ENCODE measurements around the gene XAB2. TPM values are rescaled to one million over a fixed set of nuclear protein-coding genes. Genes with fewer than 3 reads are reported as not detected.

The XAB2 gene
- total RNA-seq, 4 donors from 2014 or later, result 26.6 to 61.9 (median 33.7) TPM

GRCh38 chr19:7638802-7639465 lies 9.6 kb upstream of the XAB2 start:
- TF ChIP-seq, protein P1, sequence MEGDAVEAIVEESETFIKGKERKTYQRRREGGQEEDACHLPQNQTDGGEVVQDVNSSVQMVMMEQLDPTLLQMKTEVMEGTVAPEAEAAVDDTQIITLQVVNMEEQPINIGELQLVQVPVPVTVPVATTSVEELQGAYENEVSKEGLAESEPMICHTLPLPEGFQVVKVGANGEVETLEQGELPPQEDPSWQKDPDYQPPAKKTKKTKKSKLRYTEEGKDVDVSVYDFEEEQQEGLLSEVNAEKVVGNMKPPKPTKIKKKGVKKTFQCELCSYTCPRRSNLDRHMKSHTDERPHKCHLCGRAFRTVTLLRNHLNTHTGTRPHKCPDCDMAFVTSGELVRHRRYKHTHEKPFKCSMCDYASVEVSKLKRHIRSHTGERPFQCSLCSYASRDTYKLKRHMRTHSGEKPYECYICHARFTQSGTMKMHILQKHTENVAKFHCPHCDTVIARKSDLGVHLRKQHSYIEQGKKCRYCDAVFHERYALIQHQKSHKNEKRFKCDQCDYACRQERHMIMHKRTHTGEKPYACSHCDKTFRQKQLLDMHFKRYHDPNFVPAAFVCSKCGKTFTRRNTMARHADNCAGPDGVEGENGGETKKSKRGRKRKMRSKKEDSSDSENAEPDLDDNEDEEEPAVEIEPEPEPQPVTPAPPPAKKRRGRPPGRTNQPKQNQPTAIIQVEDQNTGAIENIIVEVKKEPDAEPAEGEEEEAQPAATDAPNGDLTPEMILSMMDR (IDR thresholded peaks at IDR 0.05), result no peak
- TF ChIP-seq POLR2A (IDR thresholded peaks at IDR 0.05), result no peak
- H3K4me3 ChIP-seq, result no peak overlapping the region
- no peak for DNase-seq
- no peak overlapping the region for H3K27ac ChIP-seq
- H3K27me3 ChIP-seq, result no peaks in the 10 kb centered on the region
- H3K9me3 ChIP-seq, result no peaks in the 10 kb centered on the region
- peaks cover 0 to 20% (median 0%) of the 10 kb centered on the region in 3 donors for H3K36me3 ChIP-seq
- peaks cover 0 to 11% (median 5%) of the 10 kb centered on the region in 4 donors for H3K4me1 ChIP-seq

DNA sequence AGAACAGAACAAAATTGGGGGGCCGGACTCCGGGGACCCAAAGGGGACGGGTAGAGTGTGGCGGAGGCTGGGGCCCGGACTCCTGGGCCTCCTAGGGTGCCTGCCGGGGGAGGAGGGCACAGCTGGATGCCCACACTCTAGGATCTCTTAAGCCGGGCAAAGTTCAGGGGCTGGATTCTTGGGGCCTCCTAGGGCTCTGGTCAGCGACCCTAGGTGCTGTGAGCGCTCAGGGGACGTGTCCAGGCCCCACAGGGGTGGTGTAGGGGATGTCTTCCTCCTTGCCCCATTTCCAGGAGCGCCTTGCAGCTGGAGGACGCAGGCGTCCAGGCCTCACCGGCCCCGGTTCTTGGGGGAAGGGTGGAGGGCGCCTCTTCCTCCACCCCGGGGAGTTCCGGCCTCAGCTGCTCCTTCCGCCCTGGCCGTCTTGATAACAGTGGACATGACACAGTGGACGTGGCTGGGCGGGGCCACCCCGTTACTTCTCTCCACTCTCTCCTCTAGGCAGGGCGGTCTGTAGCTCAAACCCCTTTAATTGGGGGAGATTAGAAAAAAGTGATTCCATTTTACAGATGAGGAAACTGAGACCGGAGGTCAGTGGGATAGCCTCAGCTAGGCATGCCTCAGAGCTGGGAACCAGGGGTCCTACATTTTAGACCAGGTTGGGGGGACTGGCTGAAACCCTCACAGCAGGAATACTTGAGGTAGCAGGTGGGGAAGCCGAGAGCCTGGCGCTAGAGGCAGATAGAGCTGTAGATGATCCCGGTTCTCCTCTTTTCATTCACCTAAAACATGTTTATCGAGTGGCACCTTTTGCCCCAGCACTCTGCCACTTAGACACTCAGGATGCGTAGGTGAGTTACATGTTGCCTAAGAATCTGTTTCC lies 8.3 kb upstream of the XAB2 start:
- H3K27ac ChIP-seq, result peak overlapping the region; percentile 84 to 89 (median 88)
- H3K36me3 ChIP-seq, result peaks cover 0 to 17% (median 0%) of the 10 kb centered on the region in 3 donors
- peaks cover 0 to 11% (median 5%) of the 10 kb centered on the region in 4 donors for H3K4me1 ChIP-seq
- no peaks in the 10 kb centered on the region for H3K27me3 ChIP-seq
- H3K9me3 ChIP-seq, result no peaks in the 10 kb centered on the region
- no peak for TF ChIP-seq POLR2A (IDR thresholded peaks at IDR 0.05)
- TF ChIP-seq, protein P1 (IDR thresholded peaks at IDR 0.05), result no peak
- H3K4me3 ChIP-seq, result peak overlapping the region; percentile 62 to 91 (median 72)
- peak; percentile 28 to 74 (median 72) for DNase-seq

- H3K27me3 ChIP-seq, result no peaks in the 10 kb centered on the region
- DNase-seq, result peak; percentile 91 to 96 (median 94)
These were observed 7.5 kb upstream of the XAB2 start, which contains the start of gene STXBP2 for GRCh38 chr19:7636691-7637373. Gene STXBP2 (plus strand): TSS chr19:7637110. CDS start chr19:7637150, 40 bp downstream.

DNA sequence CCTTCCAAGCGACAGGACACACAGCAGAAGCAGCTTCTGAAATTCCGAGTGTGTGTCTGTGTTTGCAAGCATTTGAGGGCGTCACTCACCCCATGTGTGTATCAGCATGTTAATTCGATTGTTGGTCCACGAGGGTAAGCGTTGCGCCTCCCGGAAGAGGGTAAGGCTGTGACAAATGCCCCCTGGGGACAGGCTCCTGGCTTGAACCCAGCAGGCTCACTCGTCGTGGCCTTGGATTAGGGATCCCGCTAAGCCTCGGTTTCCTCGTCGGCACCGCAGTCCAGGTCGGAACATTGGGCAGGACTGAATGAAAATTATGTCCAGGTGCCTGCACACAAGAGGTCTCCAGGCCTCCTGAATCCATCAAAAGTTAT lies 7.0 kb upstream of the XAB2 start:
- H3K9me3 ChIP-seq, result no peaks in the 10 kb centered on the region
- peak overlapping the region; percentile 84 to 89 (median 88) for H3K27ac ChIP-seq
- peaks cover 0 to 10% (median 0%) of the 10 kb centered on the region in 3 donors for H3K36me3 ChIP-seq
- H3K4me1 ChIP-seq, result peaks cover 0 to 11% (median 5%) of the 10 kb centered on the region in 4 donors
- no peaks in the 10 kb centered on the region for H3K27me3 ChIP-seq
- peak overlapping the region; percentile 62 to 91 (median 72) for H3K4me3 ChIP-seq
- TF ChIP-seq, protein P1 (IDR thresholded peaks at IDR 0.05), result no peak
- no peak for TF ChIP-seq POLR2A (IDR thresholded peaks at IDR 0.05)
- no peak for DNase-seq

More at GRCh38 chr19:7636691-7637373, 7.5 kb upstream of the XAB2 start, which contains the start of gene STXBP2:
- peak within 1 kb of the TSS; percentile 84 to 89 (median 88) for H3K27ac ChIP-seq
- no peaks in the 10 kb centered on the region for H3K9me3 ChIP-seq
- H3K36me3 ChIP-seq, result peaks cover 0 to 10% (median 0%) of the 10 kb centered on the region in 3 donors
- peaks cover 0 to 11% (median 5%) of the 10 kb centered on the region in 4 donors for H3K4me1 ChIP-seq
- TF ChIP-seq, protein P1 (IDR thresholded peaks at IDR 0.05), result peak; percentile 22 to 66 (median 44)
- TF ChIP-seq POLR2A (IDR thresholded peaks at IDR 0.05), result peak; percentile 59 to 76
- peak within 1 kb of the TSS; percentile 62 to 91 (median 72) for H3K4me3 ChIP-seq

DNA sequence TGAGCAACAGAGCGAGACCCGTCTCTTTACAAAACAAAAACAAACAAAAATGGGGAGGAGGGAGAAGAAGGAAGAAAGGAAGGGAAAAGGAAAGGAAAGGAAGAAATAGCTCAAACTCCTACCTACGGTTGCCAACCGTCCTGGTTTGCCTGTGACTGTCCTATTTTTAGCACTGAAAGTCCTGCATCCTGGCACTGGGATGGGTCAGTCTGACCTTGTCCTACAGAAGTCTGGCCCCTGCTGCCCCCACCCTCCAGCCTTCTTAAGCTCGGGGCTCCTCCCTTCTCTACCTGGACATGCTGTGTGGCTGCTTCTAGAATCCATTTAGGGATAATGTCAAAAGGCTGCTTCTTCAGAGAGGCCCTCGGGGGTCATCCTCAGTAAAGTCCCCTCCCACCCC lies 6.3 kb upstream of the XAB2 start:
- H3K36me3 ChIP-seq, result peaks cover 0 to 6% (median 0%) of the 10 kb centered on the region in 3 donors
- H3K27me3 ChIP-seq, result no peaks in the 10 kb centered on the region
- peaks cover under 1 to 15% (median 8%) of the 10 kb centered on the region in 4 donors for H3K4me1 ChIP-seq
- DNase-seq, result no peak
- no peak overlapping the region for H3K4me3 ChIP-seq
- no peaks in the 10 kb centered on the region for H3K9me3 ChIP-seq
- TF ChIP-seq, protein P1 (IDR thresholded peaks at IDR 0.05), result no peak
- no peak for TF ChIP-seq POLR2A (IDR thresholded peaks at IDR 0.05)
- no peak overlapping the region for H3K27ac ChIP-seq

All from Peyer's patch (tissue), 4 donors.